CD4-positive, alpha-beta T cell treated with Interleukin-15 for 1 hour (primary cell): ENCODE data around the gene JMJD8.

Experiments
- DNase-seq: peaks from one replicate; pipeline ENCODE4 v3.0.0-alpha.2; 2020

The JMJD8 gene

DNA sequence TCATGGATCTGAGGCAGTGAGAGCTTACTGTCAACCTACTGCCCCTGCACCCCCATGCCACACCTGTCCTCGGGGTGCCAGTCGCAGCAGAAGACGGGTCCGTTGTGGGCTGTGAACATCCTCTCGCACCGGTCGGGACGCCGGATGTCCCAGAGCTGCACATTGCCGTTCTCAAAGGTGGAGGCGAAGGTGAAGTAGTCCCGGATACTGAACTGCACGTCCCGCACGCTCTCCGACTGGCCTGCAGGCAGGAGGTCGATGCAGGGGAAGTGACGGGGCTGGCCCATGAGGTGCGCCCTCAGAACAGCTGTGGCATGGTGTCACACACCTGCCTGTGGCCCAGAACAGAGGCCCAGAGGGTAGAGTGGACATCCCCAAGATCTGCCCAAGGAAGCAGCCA, 3.4 kb upstream of the JMJD8 start:
- DNase-seq = no peak

DNA sequence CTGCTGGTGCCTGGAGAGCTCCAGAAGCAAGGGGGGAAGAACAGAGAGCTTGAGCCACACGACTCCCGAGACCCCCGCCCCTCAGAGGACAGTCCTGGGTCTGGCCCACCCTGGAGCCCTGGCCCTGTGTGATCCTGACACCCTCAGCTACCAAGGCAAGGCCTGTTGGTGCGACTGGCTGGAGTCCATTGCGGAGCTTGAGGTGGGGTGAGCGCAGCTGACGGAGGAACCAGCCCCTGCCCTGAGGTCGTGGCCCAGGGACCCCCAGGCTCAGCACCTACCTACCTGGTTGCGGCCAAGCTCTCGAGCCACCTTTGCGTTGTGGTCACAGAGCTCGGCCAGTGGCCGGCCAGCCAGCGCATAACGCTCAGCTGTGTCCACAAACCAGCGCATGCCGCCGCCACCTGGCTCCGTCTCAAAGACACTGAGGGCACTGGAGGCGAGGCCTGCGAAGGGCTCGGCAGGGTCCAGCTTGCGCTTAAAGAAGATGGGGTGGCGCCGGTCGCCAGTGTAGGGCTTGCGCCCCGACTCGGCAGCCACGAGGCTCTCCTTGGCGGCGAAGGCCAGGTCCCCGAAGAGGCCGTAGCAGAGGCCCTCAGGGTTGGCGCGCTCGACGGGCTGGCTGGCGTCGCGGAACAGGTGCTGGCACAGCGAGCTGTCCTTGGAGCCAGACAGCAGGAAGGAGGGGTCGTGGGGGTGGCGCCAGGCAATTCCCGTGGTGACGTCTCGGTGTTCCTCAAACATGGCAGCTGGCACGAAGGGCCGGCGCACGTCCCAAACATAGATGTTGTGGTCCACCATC, 2.5 kb upstream of the JMJD8 start:
- no peak for DNase-seq

DNA sequence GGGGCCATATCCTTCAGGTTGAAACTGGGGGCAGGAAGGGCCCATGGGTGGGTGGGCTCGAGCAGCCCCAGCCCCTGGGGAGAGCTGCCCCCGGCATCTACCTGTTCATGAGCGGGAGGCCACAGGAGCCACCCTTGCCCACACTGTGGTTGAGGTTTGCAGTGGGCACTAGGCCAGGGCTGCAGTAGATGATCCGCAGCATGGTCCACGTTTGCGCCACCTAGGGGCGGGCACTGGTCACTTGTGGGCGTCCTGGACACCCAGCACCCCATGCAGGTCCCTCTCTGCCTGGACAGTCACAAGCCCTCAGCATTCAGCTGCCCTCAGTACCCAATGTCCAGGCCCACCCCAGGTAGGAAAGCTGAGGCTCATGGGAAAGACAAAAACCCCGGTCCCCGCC, 1.8 kb upstream of the JMJD8 start:
- no peak for DNase-seq

DNA sequence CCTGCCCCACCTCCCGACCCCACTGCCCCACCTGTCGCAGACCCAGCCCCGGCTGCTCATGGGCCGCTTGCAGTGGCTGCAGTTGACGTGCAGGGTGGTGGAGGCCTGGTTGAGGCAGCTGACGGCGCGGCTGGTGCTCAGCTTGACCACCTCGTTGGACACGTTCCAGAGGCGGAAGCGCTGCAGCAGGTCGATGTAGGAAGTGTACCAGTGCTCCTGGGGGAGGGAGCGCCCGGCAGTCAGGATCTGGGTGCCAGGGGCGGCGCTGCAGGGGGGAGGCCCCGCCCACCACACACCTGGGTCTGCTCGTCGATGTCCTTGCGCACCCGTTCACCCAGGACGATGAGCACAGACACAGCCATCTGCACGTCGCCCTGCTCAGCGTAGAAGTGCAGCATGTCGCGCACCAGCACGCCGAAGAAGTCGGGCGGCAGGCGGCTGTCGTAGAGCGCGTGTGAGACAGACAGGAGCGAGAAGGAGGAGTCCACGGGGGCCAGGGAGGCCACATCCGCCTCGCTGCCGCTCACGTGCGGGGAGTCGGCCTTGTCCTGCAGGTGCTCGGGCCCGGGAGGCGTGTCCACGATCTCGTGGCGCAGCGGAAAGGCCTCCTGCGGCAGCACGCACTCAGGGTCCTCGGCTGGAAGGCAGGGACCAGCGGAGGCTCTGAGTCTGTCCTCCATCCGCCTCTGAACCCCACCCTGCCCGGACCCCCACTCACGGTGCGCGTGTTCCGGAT, 995 bp upstream of the JMJD8 start:
- no peak for DNase-seq

DNA sequence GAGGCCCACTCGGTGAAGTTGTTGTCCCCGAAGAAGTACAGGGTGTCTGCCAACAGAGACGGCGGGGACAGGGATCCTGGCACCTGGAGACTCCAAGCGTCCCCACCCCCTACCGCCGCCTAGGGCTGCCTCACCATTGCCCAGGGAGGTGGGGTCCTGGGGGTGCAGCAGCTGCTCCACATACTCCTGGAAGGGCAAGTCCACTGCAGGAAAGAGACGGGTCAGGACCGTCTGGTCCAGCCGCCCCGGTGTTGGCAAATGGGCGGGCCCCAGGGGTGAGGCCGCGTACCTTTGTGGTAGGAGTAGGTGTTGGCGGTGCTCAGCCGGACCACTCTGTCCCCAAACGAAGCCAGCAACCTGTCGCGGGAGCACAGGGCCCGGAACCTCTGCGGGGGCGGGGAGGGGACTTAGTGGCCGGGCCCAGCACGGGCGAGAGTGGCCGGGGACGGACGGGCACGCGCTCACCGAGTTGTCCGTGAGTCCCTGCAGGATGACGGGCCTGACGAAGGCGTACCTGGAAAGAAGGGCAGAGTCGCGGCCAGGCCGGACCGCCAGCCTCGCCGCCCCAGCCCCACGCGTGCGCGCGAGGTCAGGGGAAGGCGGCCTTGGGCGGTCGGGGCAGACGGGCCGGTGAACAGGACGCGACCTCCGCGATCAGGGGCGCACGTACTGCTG, 601 bp downstream of the JMJD8 start:
- DNase-seq = no peak

DNA sequence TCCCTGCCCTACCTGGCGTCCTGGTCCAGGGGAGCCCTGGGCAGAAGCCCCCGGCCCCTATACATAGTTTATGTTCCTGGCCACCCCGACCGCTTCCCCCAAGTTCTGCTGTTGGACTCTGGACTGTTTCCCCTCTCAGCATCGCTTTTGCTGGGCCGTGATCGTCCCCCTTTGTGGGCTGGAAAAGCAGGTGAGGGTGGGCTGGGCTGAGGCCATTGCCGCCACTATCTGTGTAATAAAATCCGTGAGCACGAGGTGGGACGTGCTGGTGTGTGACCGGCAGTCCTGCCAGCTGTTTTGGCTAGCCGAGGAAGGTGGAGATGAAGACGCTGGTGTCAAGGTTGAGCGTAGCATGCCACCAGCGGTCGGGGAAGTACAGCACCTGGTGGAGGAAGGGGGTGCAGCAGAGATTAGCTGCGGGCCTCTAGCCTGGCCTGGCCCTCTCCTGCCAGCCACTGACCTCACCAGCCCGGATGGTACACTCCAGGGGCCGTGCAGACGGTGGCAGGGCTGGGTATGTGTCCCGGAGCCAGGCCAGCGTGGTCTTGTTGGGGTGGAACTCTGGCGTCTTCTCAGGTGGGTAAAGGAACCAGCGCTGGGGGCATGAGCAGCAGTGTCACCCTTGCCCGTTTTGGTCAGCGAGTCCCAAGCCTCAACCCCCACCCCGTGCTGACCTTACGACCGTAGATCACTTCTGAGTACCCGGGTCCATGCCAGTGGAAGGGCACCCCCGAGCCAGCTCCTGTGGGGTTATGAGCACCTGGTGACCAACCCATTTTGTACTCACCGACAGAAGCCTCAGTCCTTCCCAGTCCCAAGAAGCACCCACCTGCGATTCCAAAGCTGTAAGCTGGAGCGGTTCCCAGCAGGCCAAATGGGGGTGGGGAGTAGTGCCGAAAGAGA, 1.4 kb downstream of the JMJD8 start:
- no peak for DNase-seq

DNA sequence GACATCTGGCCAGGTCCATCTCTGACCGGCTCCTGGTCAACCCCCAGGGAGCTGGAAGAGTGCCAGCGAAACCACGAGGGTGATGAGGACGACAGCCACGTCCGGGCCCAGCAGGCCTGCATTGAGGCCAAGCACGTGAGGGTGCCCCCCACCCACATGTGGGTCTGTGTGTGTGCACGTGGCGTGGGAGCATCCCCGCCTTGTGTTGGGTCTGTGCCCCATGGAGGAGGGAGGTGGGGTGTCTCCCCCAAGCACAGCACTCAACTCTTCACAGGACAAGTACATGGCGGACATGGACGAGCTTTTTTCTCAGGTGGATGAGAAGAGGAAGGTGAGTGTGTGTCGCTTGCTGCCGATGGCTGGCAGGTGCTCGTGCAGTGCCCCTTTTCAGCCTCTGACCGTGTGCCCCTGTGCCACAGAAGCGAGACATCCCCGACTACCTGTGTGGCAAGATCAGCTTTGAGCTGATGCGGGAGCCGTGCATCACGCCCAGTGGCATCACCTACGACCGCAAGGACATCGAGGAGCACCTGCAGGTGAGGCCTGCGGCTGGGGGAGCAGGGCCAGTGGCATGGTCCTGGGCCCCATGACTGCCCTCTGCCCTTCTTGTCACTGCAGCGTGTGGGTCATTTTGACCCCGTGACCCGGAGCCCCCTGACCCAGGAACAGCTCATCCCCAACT, 2.2 kb downstream of the JMJD8 start:
- no peak for DNase-seq

DNA sequence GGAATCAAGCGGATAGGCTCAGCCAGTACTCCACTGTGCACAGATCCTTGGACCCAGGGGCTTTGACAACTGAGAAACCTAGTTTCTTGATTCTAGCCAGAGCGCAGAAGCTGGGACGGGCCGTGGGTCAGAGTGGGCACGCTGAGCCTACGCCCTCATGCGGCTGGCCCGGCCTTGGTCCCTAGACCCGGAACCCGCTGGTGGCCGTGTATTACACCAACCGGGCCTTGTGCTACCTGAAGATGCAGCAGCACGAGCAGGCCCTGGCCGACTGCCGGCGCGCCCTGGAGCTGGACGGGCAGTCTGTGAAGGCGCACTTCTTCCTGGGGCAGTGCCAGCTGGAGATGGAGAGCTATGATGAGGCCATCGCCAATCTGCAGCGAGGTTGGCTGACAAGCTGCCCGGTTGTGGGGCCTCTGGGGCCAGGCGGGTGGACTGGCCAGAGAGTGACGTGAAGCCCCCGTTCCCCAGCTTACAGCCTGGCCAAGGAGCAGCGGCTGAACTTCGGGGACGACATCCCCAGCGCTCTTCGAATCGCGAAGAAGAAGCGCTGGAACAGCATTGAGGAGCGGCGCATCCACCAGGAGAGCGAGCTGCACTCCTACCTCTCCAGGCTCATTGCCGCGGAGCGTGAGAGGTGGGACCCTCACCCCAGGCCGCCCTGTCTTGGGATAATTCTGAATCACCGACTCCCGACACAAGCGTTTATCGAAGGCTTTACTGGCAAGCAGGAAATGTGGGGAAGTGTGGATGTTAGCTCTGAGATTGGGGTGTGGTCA, 3.0 kb downstream of the JMJD8 start:
- no peak for DNase-seq

DNA sequence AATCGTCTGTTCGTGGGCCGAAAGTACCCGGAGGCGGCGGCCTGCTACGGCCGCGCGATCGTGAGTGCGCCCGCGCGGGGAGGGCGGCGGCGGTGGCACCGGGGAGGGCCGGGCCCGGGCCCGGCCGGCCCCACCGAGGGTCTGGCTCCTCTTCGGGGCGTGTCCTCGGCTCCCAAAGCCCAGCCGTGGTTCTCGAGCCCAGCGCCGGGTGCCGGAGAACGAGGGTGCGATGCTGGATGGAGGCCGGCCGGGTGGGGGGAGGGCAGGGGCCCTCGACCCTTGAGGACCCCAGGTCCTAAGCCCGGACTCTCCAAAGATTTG, 3.5 kb downstream of the JMJD8 start:
- DNase-seq = no peak

DNA sequence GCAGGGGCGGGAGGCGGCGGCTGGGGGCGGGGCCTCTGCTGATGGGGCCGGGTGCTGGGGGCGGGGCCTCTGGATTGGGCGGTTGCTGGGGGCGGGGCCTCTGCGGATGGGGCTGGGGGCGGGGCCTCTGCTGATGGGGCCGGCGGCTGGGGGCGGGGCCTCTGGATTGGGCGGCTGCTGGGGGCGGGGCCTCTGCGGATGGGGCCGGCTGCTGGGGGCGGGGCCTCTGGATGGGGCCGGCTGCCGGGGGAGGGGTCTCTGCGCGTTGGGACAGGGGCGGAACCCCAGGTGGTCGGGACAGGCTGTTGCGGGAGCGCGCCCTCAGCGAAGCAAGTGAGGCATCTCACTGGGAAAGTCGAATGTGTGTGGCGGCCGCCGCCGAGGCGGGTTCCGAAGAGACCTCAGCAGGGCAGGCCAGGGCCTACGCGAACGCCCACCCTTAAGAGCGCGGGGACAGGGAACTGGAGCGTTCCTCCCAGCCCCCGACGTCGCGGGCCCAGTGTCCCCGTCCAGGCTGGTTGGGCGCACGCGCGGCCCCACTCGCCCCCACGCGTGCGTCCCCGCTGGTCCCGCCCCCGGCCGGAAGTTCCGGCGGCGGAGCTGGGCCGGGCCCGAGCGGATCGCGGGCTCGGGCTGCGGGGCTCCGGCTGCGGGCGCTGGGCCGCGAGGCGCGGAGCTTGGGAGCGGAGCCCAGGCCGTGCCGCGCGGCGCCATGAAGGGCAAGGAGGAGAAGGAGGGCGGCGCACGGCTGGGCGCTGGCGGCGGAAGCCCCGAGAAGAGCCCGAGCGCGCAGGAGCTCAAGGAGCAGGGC, 4.1 kb downstream of the JMJD8 start, which contains the start of gene STUB1:
STUB1 (plus strand) TSS at position 597 of the 811 bp plus-strand sequence; CDS start at position 713, 116 bp downstream.
- DNase-seq = peak; percentile 86

DNA sequence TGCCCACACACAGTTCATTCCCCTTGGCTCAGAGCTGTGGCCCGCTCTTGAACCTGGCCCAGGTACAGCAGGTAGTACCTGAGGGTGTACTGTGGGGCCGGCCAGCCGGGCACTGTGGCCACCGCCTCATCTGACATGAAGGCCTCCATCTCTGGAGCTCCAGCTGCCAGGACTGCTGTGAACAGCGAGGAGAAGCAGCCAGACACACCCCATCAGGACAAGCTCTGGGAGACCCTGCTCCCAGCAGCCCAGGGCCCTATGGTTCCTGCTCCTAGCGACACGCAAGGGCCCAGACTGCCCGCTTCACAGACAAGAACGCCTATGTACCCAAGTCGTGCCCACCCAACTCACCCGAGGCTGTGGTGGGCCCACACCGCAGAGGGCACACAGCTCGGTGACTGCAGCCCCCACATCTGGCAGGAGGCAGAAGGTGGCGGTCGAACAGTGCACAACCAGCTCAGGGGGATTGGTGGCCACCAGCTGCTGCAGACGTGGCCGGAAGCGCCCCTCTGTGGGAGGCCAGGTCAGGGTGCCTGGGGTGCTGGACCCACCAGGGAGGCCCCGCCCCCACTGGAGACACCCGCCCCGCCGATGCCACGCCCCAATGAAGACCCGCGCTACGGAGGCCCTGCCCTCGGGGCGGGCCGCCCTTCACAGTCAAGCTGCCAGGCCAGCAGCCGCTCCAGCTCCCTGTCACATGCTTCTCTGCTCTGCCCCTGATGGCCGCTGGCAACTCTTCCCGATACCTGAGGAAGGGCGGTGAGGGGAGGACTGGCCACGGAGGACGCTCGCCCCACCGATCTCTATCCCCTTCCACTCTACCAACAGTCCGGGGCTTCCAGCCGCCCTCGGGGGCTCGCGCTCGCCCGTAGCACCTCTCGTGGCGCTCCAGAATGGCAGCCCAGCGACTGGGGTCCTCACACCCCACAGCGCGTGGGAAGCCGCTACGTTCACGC, 5.0 kb downstream of the JMJD8 start:
- DNase-seq = peak; percentile 62

DNA sequence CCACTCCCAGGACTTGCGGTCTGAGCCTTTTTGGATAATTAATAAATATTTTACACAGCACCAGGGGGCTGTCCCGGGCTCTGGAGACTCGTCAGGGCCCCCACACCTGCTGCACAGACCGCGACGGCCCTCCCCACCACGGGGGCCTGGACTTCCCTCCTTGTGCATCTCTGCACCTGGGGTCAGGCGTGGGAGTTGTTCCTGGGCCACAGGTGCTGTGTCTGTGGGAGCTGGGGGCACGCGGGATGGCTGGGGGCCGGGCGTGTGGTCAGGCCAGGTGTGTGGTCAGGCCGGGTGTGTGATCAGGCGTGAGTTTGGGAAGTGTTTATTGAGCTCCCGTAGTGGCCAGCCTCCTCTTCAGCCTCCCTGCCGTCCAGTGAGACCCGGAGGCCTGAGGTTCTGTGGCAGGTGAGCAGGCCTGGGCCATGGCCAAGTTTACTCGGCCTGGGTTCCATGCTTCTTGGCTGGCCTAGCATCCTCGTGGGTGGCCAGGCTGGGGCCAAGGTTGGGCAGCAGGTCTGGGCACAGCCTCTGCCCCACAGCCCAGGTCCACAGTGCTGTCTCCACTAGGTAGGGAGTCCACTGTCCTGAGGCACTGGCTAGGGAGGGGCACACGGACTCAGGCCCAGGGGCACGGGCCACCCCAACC, 5.8 kb downstream of the JMJD8 start:
- no peak for DNase-seq

DNA sequence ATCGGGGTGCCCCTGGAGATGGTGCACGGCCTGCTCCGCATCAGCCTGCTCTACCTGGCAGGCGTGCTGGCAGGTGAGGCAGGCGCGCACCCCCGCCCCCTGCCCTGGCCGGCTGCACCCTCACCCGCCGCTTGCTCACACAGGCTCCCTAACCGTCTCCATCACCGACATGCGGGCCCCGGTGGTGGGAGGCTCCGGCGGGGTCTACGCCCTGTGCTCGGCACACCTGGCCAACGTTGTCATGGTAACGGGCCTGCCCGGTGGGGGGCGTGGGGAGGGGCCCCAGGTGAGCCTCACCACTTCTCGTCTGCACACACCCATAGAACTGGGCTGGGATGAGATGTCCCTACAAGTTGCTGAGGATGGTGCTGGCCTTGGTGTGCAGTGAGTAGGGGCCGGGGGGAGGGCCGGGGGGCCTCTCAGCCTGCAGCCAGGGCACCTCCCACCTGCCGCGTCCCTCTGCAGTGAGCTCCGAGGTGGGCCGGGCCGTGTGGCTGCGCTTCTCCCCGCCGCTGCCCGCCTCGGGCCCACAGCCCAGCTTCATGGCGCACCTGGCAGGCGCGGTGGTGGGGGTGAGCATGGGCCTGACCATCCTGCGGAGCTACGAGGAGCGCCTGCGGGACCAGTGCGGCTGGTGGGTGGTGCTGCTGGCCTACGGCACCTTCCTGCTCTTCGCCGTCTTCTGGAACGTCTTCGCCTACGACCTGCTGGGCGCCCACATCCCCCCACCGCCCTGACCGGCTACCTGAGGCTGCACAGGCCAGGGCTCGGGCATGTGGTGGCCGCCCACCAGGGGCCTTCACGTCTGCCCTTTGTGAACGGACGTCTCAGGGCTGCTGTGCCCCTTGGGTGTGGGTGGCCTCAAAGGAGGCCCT, 6.6 kb downstream of the JMJD8 start:
- DNase-seq = no peak

DNA sequence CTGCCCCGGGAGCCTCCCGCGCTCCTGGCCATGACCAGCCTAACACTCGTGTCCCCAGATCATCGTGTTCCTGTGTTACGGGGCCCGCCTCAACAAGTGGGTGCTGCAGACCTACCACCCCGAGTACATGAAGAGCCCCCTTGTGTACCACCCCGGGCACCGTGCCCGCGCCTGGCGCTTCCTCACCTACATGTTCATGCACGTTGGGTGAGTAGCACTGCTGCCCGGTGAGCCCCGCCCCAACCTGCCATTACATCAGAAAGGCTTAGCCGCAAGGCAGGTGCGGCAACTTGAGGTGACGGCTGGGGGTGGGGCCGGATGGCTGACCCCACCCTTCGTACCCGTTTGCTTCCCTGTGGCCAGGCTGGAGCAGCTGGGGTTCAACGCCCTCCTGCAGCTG, 7.2 kb downstream of the JMJD8 start:
- DNase-seq = no peak

DNA sequence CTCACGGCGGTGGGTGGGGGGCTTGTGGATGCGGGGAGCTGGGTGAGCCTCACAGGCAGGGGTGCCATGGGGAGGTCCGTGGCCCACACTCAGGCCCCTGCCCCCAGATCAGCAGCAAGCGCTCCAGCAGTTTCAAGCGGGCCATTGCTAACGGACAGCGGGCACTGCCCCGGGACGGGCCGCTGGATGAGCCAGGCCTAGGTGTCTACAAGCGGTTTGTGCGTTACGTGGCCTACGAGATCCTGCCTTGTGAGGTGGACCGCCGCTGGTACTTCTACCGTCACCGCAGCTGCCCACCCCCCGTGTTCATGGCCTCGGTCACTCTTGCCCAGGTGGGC, 7.6 kb downstream of the JMJD8 start:
- no peak for DNase-seq

DNA sequence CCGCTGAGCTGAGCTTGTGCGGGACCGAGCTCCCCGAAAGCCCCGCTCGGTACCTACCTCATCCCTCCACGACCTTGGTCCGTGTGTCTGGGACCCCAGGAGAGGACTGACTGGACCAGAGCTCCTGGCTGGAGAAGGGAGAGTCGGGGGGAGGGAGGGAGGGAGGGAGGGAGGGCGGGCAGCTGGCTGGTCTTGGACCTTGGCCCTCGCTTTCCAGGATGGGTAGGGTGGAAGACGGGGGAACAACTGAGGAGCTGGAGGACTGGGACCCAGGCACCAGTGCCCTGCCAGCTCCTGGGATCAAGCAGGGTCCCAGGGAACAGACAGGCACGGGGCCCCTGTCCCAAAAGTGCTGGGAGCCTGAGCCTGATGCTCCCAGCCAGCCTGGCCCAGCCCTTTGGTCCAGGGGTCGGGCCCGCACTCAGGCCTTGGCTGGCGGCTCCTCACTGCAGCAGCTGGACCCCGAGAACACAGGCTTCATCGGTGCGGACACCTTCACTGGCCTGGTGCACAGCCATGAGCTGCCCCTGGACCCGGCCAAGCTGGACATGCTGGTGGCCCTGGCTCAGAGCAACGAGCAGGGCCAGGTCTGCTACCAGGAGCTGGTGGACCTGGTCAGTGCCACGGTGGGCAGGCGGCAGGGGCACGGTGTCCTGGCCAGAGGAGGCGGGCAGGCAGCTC, 8.1 kb downstream of the JMJD8 start:
- no peak for DNase-seq
